Astrocyte of the spinal cord (primary cell): ENCODE results near the gene OR4K1.

Experiments used
- DNase-seq: peaks from one replicate; pipeline ENCODE4 v3.0.0; 2011; ENCODE audit warnings: low read depth, low spot score
- H3K4me3 ChIP-seq: 2 replicates; pipeline ENCODE4 v1.5.1; 2011; ENCODE audit warnings: low read depth, mild to moderate bottlenecking, low read length, moderate library complexity
- CTCF ChIP-seq: IDR thresholded peaks from 2 replicates; pipeline ENCODE4 v1.5.1; 2012; ENCODE audit warnings: low read depth, mild to moderate bottlenecking, low read length, inconsistent platforms
- in situ Hi-C: cut with HindIII; loops from 2 replicates; pipeline ENCODE4 v1.10.0; 2017; ENCODE audit warnings: low sequenced_read_pairs

OR4K1 gene

DNA sequence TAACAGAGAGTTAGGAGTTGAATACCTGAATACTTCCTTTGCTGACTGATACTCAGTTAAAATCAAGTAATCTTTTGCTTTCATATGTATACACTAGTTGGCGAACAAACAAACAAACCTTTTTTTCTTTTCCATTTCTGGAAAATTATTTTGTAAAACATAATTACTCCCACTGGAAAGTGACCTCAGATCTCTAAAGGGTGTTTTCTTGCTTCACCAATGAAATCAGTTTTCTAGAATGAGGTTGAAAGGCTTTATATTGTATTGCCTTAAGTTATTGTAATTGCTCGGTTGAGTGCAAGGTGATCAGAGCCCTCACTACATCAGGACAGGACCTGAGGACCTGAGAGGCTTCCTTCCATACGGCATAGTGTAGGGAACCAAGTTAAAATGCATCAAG lies at the start of gene OR4K1:
OR4K1 (plus strand) TSS at position 301 of the 400 bp plus-strand sequence. CDS start 4,750 bp downstream, outside the sequence.
- TF ChIP-seq CTCF: no peak
- in situ Hi-C loops: no loop called here
- DNase-seq: no peak
- H3K4me3 ChIP-seq: no peak within 1 kb of the TSS

DNA sequence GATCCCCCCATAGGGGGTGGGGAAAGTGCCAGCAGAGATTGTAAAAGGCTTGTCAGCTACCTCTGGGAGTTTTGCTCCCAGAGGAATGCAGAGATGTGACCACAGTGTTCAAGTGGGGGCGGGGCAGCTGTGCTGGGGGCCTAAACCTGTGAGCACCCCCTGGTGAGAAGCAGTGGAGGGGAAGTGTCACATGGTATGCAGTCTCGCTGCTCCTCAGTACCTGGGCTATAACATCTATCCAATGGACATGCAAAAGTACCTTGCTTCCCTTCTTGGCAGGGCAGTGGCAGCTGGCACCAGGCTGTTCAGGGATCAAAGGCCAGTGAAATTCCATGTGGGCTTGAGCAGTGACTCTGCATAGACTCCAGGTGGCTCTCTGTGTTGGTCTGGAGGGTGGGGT lies 35.4 kb upstream of the OR4K1 start:
- TF ChIP-seq CTCF: no peak
- no peak overlapping the region for H3K4me3 ChIP-seq
- no peak for DNase-seq
- in situ Hi-C loops: no loop called here

- no peak for DNase-seq
- H3K4me3 ChIP-seq: no peak overlapping the region
- no peak for TF ChIP-seq CTCF
- in situ Hi-C loops: no loop called here
Observed at GRCh38 chr14:19900999-19901398, 29.7 kb upstream of the OR4K1 start.

DNA sequence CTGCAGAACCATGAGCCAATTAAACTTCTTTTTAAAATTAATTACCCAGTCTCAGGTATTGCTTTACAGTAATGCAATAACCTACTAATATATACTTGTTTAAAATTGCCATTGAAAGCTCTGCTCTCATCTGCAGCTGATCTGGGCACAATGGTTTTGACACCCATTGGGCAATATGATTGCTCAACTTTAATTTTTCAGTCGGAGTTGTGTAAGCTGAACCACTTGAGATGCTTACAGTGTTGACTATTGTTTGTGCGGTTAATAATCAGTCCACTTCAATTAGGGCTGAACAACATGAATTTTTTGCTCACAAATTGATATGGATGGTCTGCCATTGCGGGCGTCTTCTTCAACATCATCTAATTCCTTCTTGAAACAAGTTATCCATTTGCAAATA lies 28.3 kb upstream of the OR4K1 start:
- TF ChIP-seq CTCF: no peak
- H3K4me3 ChIP-seq: no peak overlapping the region
- in situ Hi-C loops: no loop called here
- DNase-seq: no peak

GRCh38 chr14:19906665-19907064 lies 24.1 kb upstream of the OR4K1 start:
- no peak for TF ChIP-seq CTCF
- H3K4me3 ChIP-seq: no peak overlapping the region
- in situ Hi-C loops: no loop called here
- no peak for DNase-seq

- TF ChIP-seq CTCF: no peak
- no peak overlapping the region for H3K4me3 ChIP-seq
- in situ Hi-C loops: no loop called here
- no peak for DNase-seq
Observed at GRCh38 chr14:19911114-19911513, 19.6 kb upstream of the OR4K1 start.

GRCh38 chr14:19917243-19917642 lies 13.5 kb upstream of the OR4K1 start:
- no peak for TF ChIP-seq CTCF
- in situ Hi-C loops: no loop called here
- DNase-seq: no peak
- no peak overlapping the region for H3K4me3 ChIP-seq
